Measurements from ENCODE around the gene CEP55. TPM values are rescaled to one million over a fixed set of nuclear protein-coding genes. Genes with fewer than 3 reads are reported as not detected.

The CEP55 gene
- total and polyA plus RNA-seq, 9 of the 15 experiments (the other 6 are each of a cell fraction or from before 2014, with no cell fraction given), result 4.4 to 32.5 (median 18.1) TPM

DNA sequence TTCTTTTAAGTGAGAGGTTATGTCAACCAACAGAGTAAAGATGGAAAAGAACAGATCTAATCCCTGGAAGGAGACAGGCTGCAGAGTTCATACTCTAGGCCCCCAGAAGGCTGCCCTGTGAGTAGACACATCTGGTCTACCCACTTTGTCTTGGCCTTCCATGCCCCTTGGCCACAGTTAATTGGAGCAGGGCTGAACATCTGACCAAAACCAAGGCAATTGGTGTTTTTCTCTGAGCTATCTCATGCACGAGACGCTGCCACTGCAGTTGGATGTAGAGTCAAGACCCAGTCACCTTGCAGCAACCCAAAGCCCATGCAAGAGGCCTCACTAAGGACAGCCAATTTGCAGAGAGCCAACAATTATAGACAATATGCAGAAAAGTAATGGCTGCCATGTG lies 23.3 kb upstream of the CEP55 start:
- no peak overlapping the region for H3K4me2 ChIP-seq (ENCODE audit: insufficient read depth, low read length)
- BruUV-seq (replicated peaks), result no TSS peak
- H3K27ac ChIP-seq (ENCODE audit: extremely low read depth, low read depth, low read length), result no peak overlapping the region
- in situ Hi-C loops (cut with MboI), result no loop called here
- DNase-seq (ENCODE audit: extremely low read depth in 1 of 4, low spot score in 3 of 4) (no peak), ATAC-seq (no peak), FAIRE-seq (no peak)
- no peaks in the 10 kb centered on the region for H3K36me3 ChIP-seq (ENCODE audit: control insufficient read depth, insufficient read depth, low read length)
- intact Hi-C loops (cut with micrococcal nuclease), result no loop called here
- no peaks in the 10 kb centered on the region for H4K20me1 ChIP-seq (replicated peaks; ENCODE audit: control insufficient read depth, insufficient read depth, low read length)
- WGBS (ENCODE audit: insufficient coverage, low coverage, missing lambda C conversion rate), result 0% methylated on average over 2 of the region's 2 CpGs
- no peaks in the 10 kb centered on the region; a peak in 1 of 5 replicates for H3K27me3 ChIP-seq (ENCODE audit: control insufficient read depth in 2 of 2, insufficient read depth in 2 of 2, low read length in 2 of 2)
- CTCF ChIA-PET (ENCODE audit: low intra/inter-chr PET ratio), result no interaction called here
- no peaks in the 10 kb centered on the region for H3K4me1 ChIP-seq (replicated peaks in 1 of 2; ENCODE audit: control insufficient read depth in 2 of 2, insufficient read depth in 2 of 2, low read length in 2 of 2)
- H3K79me2 ChIP-seq (ENCODE audit: control insufficient read depth, insufficient read depth, low read length), result no peaks in the 10 kb centered on the region
- H2AFZ ChIP-seq (ENCODE audit: low read depth, low read length), result no peak overlapping the region
- no peaks in the 10 kb centered on the region for H3K9me3 ChIP-seq (replicated peaks; ENCODE audit: control insufficient read depth, insufficient read depth, low read depth, low read length)
- no peak overlapping the region for H3K9ac ChIP-seq (ENCODE audit: insufficient read depth in 1 of 2, low read depth in 2 of 2, low read length in 2 of 2)
- no peak overlapping the region for H3K4me3 ChIP-seq
- POLR2A ChIA-PET, result interaction anchor here (0.6 kb wide), 1 partner anchor 88 kb away, joined by 3 read pairs; no protein-coding TSS in a partner anchor
- TF ChIP-seq FOS (IDR thresholded peaks at IDR 0.05; ENCODE audit: extremely low read depth, insufficient read length), result no peak
- H3K9me1 ChIP-seq (ENCODE audit: control insufficient read depth, insufficient read depth, low read length), result no peaks in the 10 kb centered on the region

DNA sequence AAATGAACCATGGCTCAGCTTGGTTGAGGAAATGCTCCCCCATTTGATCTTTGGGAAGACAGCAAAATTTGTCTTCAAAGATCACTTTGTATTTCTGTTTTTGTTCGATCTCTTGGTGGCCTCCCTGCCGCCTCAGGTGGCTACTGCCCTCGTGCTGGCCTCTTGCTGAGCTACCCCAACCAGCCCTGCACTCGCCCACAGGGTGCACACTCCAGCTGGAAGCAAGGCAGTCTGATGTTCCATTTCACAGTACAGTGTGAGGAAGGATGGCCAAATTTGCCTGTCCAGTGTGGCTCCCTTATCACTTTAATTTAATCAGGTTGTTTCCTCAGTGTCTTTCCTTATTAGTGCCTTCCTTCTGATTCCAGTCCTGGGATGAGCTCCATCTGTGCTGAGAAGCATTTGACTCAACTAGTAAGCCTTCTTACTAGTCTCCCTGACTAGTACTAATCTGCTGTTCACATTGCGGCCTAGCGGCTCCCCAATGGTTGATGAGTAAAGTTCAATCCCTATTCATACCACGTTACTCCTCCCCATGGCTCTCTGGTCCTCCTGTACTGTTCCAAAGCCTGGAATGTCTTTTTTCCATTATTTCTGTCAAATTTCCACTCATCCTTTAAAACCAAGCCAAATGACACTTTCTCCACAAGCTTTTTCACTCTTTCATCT lies 22.5 kb upstream of the CEP55 start:
- Histone ChIP-seq H4K20me1 (replicated peaks; ENCODE audit: control insufficient read depth, insufficient read depth, low read length) (no peaks in the 10 kb centered on the region), H2AFZ (ENCODE audit: low read depth, low read length) (no peak overlapping the region), H3K4me3 (no peak overlapping the region), H3K36me3 (ENCODE audit: control insufficient read depth, insufficient read depth, low read length) (no peaks in the 10 kb centered on the region), H3K4me1 (replicated peaks in 1 of 2; ENCODE audit: control insufficient read depth in 2 of 2, insufficient read depth in 2 of 2, low read length in 2 of 2) (no peaks in the 10 kb centered on the region), H3K9ac (ENCODE audit: insufficient read depth in 1 of 2, low read depth in 2 of 2, low read length in 2 of 2) (no peak overlapping the region), H3K27ac (ENCODE audit: extremely low read depth, low read depth, low read length) (no peak overlapping the region), H3K4me2 (ENCODE audit: insufficient read depth, low read length) (no peak overlapping the region), H3K27me3 (ENCODE audit: control insufficient read depth in 2 of 2, insufficient read depth in 2 of 2, low read length in 2 of 2) (no peaks in the 10 kb centered on the region; a peak in 1 of 5 replicates), H3K79me2 (ENCODE audit: control insufficient read depth, insufficient read depth, low read length) (no peaks in the 10 kb centered on the region), H3K9me1 (ENCODE audit: control insufficient read depth, insufficient read depth, low read length) (no peaks in the 10 kb centered on the region), H3K9me3 (replicated peaks; ENCODE audit: control insufficient read depth, insufficient read depth, low read depth, low read length) (no peaks in the 10 kb centered on the region)
- in situ Hi-C loops (cut with MboI) (no loop called here), intact Hi-C loops (cut with micrococcal nuclease) (no loop called here)
- DNase-seq (ENCODE audit: extremely low read depth in 1 of 4, low spot score in 3 of 4) (no peak), ATAC-seq (no peak), FAIRE-seq (no peak)
- no TSS peak for BruUV-seq (replicated peaks)
- ChIA-PET CTCF (ENCODE audit: low intra/inter-chr PET ratio) (no interaction called here), POLR2A (interaction anchor here (0.9 kb wide), 1 partner anchor 151 kb away, joined by 3 read pairs; no protein-coding TSS in a partner anchor)
- 1% methylated on average over 7 of the region's 7 CpGs for WGBS (ENCODE audit: insufficient coverage, low coverage, missing lambda C conversion rate)
- TF ChIP-seq, protein P1, sequence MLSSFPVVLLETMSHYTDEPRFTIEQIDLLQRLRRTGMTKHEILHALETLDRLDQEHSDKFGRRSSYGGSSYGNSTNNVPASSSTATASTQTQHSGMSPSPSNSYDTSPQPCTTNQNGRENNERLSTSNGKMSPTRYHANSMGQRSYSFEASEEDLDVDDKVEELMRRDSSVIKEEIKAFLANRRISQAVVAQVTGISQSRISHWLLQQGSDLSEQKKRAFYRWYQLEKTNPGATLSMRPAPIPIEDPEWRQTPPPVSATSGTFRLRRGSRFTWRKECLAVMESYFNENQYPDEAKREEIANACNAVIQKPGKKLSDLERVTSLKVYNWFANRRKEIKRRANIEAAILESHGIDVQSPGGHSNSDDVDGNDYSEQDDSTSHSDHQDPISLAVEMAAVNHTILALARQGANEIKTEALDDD (IDR thresholded peaks at IDR 0.05), result peak; percentile 44; the same call in 1 of the 2 replicates
- TF ChIP-seq CREB1 (IDR thresholded peaks at IDR 0.05) (no peak), CREB1 (CRISPR knock-in tag; IDR thresholded peaks at IDR 0.05) (no peak), ZNF282 (CRISPR knock-in tag; IDR thresholded peaks at IDR 0.05) (no peak)

Measured in K562 (cell line).